GM23248 (cell line): ENCODE results near the gene RPL3. TPM values are rescaled to one million over a fixed set of nuclear protein-coding genes. Genes with fewer than 3 reads are reported as not detected.

ENCODE experiments used
- DNase-seq: peaks from one replicate; pipeline ENCODE4 v3.0.0-alpha.2; 2015
- H2AFZ ChIP-seq: fragments of 200-600 bp; sonication (generic); 2 replicates; pipeline ENCODE4 v1.6.1; 2016; ENCODE audit warnings: antibody characterized with exemption
- H3F3A ChIP-seq: fragments of 200-600 bp; sonication (generic); 2 replicates; pipeline ENCODE4 v1.6.1; 2016; ENCODE audit warnings: mild to moderate bottlenecking, antibody characterized with exemption, mixed run types; ENCODE audit not compliant: insufficient read depth
- H3K27ac ChIP-seq: fragments of 200-600 bp; sonication (generic); 2 replicates; pipeline ENCODE4 v1.5.1; 2016; ENCODE audit warnings: mild to moderate bottlenecking
- H3K27me3 ChIP-seq: fragments of 200-600 bp; sonication (generic); replicated peaks from 2 replicates; pipeline ENCODE4 v1.6.1; 2016; ENCODE audit warnings: mild to moderate bottlenecking; ENCODE audit not compliant: insufficient read depth
- H3K36me3 ChIP-seq: fragments of 200-600 bp; sonication (generic); 2 replicates; pipeline ENCODE4 v1.6.1; 2016; ENCODE audit warnings: low read depth, mild to moderate bottlenecking
- H3K4me1 ChIP-seq: fragments of 200-600 bp; sonication (generic); 2 replicates; pipeline ENCODE4 v1.6.1; 2016; ENCODE audit warnings: mild to moderate bottlenecking; ENCODE audit not compliant: insufficient read depth
- H3K4me2 ChIP-seq: fragments of 200-600 bp; sonication (generic); one replicate; pipeline ENCODE4 v1.6.1; 2016; ENCODE audit warnings: mild to moderate bottlenecking; ENCODE audit not compliant: unreplicated experiment
- H3K4me3 ChIP-seq: fragments of 200-600 bp; sonication (generic); 2 replicates; pipeline ENCODE4 v1.5.1; 2016; ENCODE audit warnings: mild to moderate bottlenecking
- H3K79me2 ChIP-seq: fragments of 200-600 bp; sonication (generic); 2 replicates; pipeline ENCODE4 v1.6.1; 2016; ENCODE audit warnings: mild to moderate bottlenecking; ENCODE audit not compliant: insufficient read depth
- H3K9ac ChIP-seq: fragments of 200-600 bp; sonication (generic); 2 replicates; pipeline ENCODE4 v1.6.1; 2016; ENCODE audit warnings: mild to moderate bottlenecking
- H3K9me2 ChIP-seq: fragments of 200-600 bp; sonication (generic); 2 replicates; pipeline ENCODE4 v1.6.1; 2016; ENCODE audit warnings: mixed run types, mild to moderate bottlenecking, moderate library complexity; ENCODE audit not compliant: insufficient read depth
- H3K9me3 ChIP-seq: fragments of 200-600 bp; sonication (generic); one replicate; pipeline ENCODE4 v1.6.1; 2017; ENCODE audit warnings: low read depth
- H4K20me1 ChIP-seq: fragments of 200-600 bp; sonication (generic); 2 replicates; pipeline ENCODE4 v1.6.0; 2016; ENCODE audit not compliant: insufficient read depth
- EZH2 ChIP-seq: fragments of 200-600 bp; sonication (generic); IDR thresholded peaks from 2 replicates; pipeline ENCODE4 v1.6.1; 2018; ENCODE audit warnings: antibody characterized with exemption, mild to moderate bottlenecking; ENCODE audit not compliant: insufficient read depth, poor library complexity, severe bottlenecking
- EZH2phosphoT487 ChIP-seq: fragments of 200-600 bp; sonication (generic); IDR thresholded peaks from 2 replicates; pipeline ENCODE4 v1.6.1; 2018; ENCODE audit warnings: antibody characterized with exemption, moderate library complexity, mild to moderate bottlenecking, low read depth; ENCODE audit not compliant: insufficient read depth
- WGBS, 2 experiments: methylation state at CpG; one replicate each; pipeline ENCODE4 v1.1.6; 2015 to 2017; ENCODE audit warnings: low lambda C conversion rate in 2 of 2, low coverage in 1 of 2; ENCODE audit errors: missing lambda C conversion rate in 2 of 2; 5-methylcytosine and 5-hydroxymethylcytosine counted together
- in situ Hi-C: fragments of 300-500 bp; cut with MboI; formaldehyde crosslinking; loops from 2 replicates; pipeline ENCODE4 v1.15.0; 2020
- polyA plus RNA-seq: library from polyadenylated mRNA; unstranded; fragments of >200 nt; fragmentation: Nextera tagmentation; extraction: Ambion mirVana; gene quantifications from 2 replicates; pipeline ENCODE4 v1.2.1, GENCODE V29; 2016
- total RNA-seq: library from RNA; depleted of rRNA; stranded (reverse); fragments of >200 nt; shearing (Covaris generic); gene quantifications from 2 replicates; pipeline ENCODE4 v1.2.3, GENCODE V29; 2014

RPL3 gene
- total and polyA plus RNA-seq, 2 experiments from 2014 or later = 920 to 2,353 TPM

DNA sequence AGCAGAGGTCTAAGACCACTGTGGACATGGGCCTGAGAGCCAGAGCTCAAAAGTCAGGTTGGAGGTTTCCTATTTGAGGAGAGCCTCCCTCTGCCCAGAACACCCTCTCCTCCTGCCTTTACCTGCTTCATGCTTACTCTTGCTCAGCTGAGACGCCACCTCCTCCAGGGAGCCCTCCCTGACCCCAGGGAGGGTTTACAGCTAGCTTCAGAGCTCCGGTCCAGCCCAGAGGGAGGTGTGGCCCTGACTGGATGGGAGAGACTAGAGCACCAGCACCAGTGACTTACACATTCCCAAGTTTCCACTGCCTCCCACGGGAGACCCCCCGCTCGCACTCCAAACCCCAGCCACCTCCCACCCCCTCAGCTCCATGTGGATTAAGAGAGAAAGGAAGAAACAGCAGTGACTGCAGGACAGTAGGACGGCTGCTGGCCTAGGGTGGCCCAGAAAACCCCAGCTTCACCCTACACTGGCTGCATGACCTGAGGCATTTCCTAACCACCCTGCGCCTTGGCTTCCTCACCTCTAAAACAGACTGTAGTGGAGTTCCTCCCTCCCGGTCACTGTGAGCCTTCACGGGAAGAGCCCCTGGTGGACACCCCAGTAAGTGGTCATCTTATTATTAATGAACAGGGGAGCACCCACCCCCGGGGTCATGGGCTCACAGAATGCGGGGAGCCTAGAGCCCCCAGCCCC is 50.2 kb downstream of the RPL3 start:
- Histone ChIP-seq H4K20me1 (no peaks in the 10 kb centered on the region), H3K9me3 (no peaks in the 10 kb centered on the region), H3F3A (no peaks in the 10 kb centered on the region; the same call in 1 of the 2 replicates), H3K27me3 (no peaks in the 10 kb centered on the region), H3K79me2 (no peaks in the 10 kb centered on the region), H3K9ac (no peak overlapping the region), H3K4me2 (no peak overlapping the region), H3K36me3 (no peaks in the 10 kb centered on the region), H3K9me2 (no peaks in the 10 kb centered on the region), H3K4me3 (no peak overlapping the region), H3K27ac (no peak overlapping the region), H3K4me1 (no peaks in the 10 kb centered on the region; the same call in 1 of the 2 replicates), H2AFZ (no peak overlapping the region)
- 76 to 80% methylated on average over 8 to 11 of the region's 11 CpGs for WGBS, 2 experiments
- DNase-seq = no peak
- TF ChIP-seq EZH2phosphoT487 (no peak), EZH2 (no peak)
- in situ Hi-C loops = no loop called here

DNA sequence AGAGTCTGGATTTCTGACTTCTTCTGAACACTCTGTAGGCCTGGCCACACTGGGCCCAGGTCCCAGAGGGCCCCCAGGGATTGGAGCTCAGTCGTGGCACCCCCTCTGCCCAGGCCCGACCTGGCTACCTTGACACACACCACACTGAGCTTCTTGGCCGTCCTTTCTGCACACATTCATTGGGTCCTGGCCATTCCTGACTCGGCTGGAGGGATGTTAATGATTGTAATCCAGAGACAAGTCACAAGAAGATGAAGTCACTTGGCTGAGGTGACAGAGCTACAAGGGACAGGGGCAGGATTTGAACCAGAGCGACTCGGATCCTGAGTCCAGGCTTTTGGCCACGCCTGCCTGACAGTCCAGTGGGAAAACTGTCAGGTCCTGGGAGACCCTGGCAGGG is 50.8 kb downstream of the RPL3 start:
- Histone ChIP-seq H3K27me3 (no peaks in the 10 kb centered on the region), H3K9me2 (no peaks in the 10 kb centered on the region), H3K4me3 (no peak overlapping the region), H3K36me3 (no peaks in the 10 kb centered on the region), H3K27ac (no peak overlapping the region), H3K79me2 (no peaks in the 10 kb centered on the region), H3K9me3 (no peaks in the 10 kb centered on the region), H2AFZ (no peak overlapping the region), H3F3A (no peaks in the 10 kb centered on the region; the same call in 1 of the 2 replicates), H3K9ac (no peak overlapping the region), H3K4me2 (no peak overlapping the region), H3K4me1 (no peaks in the 10 kb centered on the region; the same call in 1 of the 2 replicates), H4K20me1 (no peaks in the 10 kb centered on the region)
- in situ Hi-C loops = no loop called here
- TF ChIP-seq EZH2 = no peak
- 33 to 35% methylated on average over 6 to 7 of the region's 7 CpGs for WGBS, 2 experiments
- DNase-seq = no peak

DNA sequence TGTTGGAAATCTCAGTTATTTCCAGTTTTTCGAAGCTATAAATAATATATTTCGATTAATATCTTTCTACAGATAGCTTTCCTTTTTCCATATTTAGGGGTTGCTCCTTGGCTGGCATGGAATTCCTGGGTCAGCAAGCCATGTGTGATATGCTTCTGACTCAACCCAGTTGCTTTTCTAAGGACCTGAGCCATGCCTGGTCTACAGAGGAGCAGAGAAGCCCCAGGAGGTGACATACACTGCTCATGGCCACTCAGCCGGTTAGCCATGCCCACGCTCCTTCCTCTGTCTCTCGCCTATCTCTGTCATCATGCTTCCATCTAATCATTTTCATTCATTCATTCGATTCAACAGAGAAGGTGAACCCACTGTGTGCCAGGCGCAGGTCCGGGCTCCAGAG is 51.4 kb downstream of the RPL3 start:
- in situ Hi-C loops = no loop called here
- Histone ChIP-seq H3K27ac (no peak overlapping the region), H3K9ac (no peak overlapping the region), H2AFZ (no peak overlapping the region), H3K9me3 (no peaks in the 10 kb centered on the region), H3K4me2 (no peak overlapping the region), H3K27me3 (no peaks in the 10 kb centered on the region), H4K20me1 (no peaks in the 10 kb centered on the region), H3F3A (no peaks in the 10 kb centered on the region; the same call in 1 of the 2 replicates), H3K4me3 (no peak overlapping the region), H3K36me3 (no peaks in the 10 kb centered on the region), H3K79me2 (no peaks in the 10 kb centered on the region), H3K4me1 (no peaks in the 10 kb centered on the region; the same call in 1 of the 2 replicates), H3K9me2 (no peaks in the 10 kb centered on the region)
- no peak for DNase-seq
- 83 to 88% methylated on average over 8 of the region's 8 CpGs for WGBS, 2 experiments
- TF ChIP-seq EZH2phosphoT487 (no peak), EZH2 (no peak)

DNA sequence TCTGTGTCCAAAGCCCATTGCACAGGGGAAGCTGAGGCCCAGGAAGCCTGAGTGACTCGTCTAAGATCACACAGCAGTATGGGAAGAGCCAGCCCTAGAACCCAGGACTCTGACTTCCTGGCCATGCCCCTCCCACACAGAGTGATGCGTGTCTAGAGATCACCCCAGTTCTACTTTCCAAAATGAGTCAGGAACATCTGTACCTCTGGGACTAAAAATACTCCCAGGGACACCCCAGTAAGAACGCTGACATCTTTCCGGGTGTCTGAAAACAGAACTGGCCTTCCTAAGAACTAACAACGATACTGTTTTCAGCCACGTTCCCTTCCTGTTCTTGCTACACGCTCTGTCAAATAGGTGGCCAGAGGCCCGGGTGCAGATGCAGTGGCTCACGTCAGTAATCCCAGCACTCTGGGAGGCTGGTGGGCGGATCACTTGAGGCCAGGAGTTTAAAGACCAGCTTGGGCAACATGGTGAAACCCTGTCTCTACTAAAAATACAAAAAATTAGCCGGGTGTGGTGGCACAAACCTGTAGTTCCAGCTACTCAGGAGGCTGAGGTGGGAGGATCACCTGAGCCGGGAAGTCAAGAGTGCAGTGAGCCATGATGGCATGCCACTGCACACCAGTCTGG is 52.9 kb downstream of the RPL3 start:
- Histone ChIP-seq H3K9ac (no peak overlapping the region), H3K27me3 (no peaks in the 10 kb centered on the region), H3K4me3 (no peak overlapping the region), H3K79me2 (no peaks in the 10 kb centered on the region), H3K9me2 (no peaks in the 10 kb centered on the region), H4K20me1 (no peaks in the 10 kb centered on the region), H3K36me3 (no peaks in the 10 kb centered on the region), H3K4me1 (no peaks in the 10 kb centered on the region; the same call in 1 of the 2 replicates), H3K9me3 (no peaks in the 10 kb centered on the region), H3K4me2 (no peak overlapping the region), H2AFZ (no peak overlapping the region), H3F3A (no peaks in the 10 kb centered on the region; the same call in 1 of the 2 replicates), H3K27ac (no peak overlapping the region)
- in situ Hi-C loops = no loop called here
- DNase-seq = peak; percentile 43
- TF ChIP-seq EZH2 = no peak
- TF ChIP-seq EZH2phosphoT487 = no peak
- WGBS, 2 experiments = 70 to 72% methylated on average over 12 of the region's 12 CpGs
